AG08395 (cell line): Measurements from ENCODE around the gene BLOC1S5.
"Not testable (repeated sequence)": the region's sequence is repeated elsewhere in the genome, so short reads cannot be mapped to it uniquely, and the experiment has no call there.

Experiments
- DNase-seq: peaks from one replicate; pipeline ENCODE4 v3.0.0; 2012; ENCODE audit warnings: mixed read lengths, low spot score

Gene BLOC1S5

GRCh38 chr6:8080362-8081151 is 16.4 kb upstream of the BLOC1S5 start:
- DNase-seq, result peak; percentile 64

- no peak for DNase-seq
These were observed 14.9 kb upstream of the BLOC1S5 start for GRCh38 chr6:8079126-8079525.

- no peak for DNase-seq
These were observed 13.8 kb upstream of the BLOC1S5 start for GRCh38 chr6:8077991-8078390.

- no peak for DNase-seq
These were observed 11.5 kb upstream of the BLOC1S5 start for GRCh38 chr6:8075704-8076103.

- DNase-seq, result no peak
These were observed 11.0 kb upstream of the BLOC1S5 start for GRCh38 chr6:8075185-8075584.

- peak; percentile 48 for DNase-seq
These were observed 10.0 kb upstream of the BLOC1S5 start for GRCh38 chr6:8074213-8074612.

- no peak for DNase-seq
These were observed 9.6 kb upstream of the BLOC1S5 start for GRCh38 chr6:8073758-8074157.

GRCh38 chr6:8070718-8071117 is 6.5 kb upstream of the BLOC1S5 start:
- DNase-seq, result no peak

GRCh38 chr6:8069631-8070284 is 5.6 kb upstream of the BLOC1S5 start:
- DNase-seq, result no peak

GRCh38 chr6:8069151-8069550 is 5.0 kb upstream of the BLOC1S5 start:
- no peak for DNase-seq

GRCh38 chr6:8066108-8066507 is 1.9 kb upstream of the BLOC1S5 start:
- no peak for DNase-seq

GRCh38 chr6:8065519-8065911 is 1.3 kb upstream of the BLOC1S5 start:
- no peak for DNase-seq

GRCh38 chr6:8064638-8065518 is 689 bp upstream of the BLOC1S5 start:
- DNase-seq, result no peak

GRCh38 chr6:8061736-8062135 is 2.5 kb downstream of the BLOC1S5 start:
- DNase-seq, result no peak

- DNase-seq, result no peak
These were observed 3.8 kb downstream of the BLOC1S5 start for GRCh38 chr6:8060346-8060745.

GRCh38 chr6:8059129-8059528 is 5.1 kb downstream of the BLOC1S5 start:
- peak; percentile 20 for DNase-seq

GRCh38 chr6:8057793-8058192 is 6.4 kb downstream of the BLOC1S5 start:
- DNase-seq, result no peak

- no peak for DNase-seq
These were observed 6.9 kb downstream of the BLOC1S5 start for GRCh38 chr6:8057263-8057662.

GRCh38 chr6:8054276-8054675 is 9.9 kb downstream of the BLOC1S5 start:
- DNase-seq, result peak; percentile 4

GRCh38 chr6:8047541-8048292 is 16.5 kb downstream of the BLOC1S5 start:
- peak; percentile 11 for DNase-seq

GRCh38 chr6:8045769-8046168 is 18.4 kb downstream of the BLOC1S5 start:
- DNase-seq, result not testable (repeated sequence)

GRCh38 chr6:8043221-8043620 is 21.0 kb downstream of the BLOC1S5 start:
- DNase-seq, result no peak
